PC-9 (cell line): Measurements from ENCODE around the gene CAVIN1.

ENCODE experiments used
- EZH2 ChIP-seq: fragments of 200-600 bp; sonication (generic); IDR thresholded peaks from 2 replicates; pipeline ENCODE4 v1.8.0; 2017; ENCODE audit warnings: antibody characterized with exemption, low read depth
- TF ChIP-seq, protein P1 (sequence below): fragments of 200-600 bp; sonication (generic); conservative IDR thresholded peaks from 2 replicates; pipeline ENCODE4 v1.6.1; 2017; ENCODE audit warnings: mixed run types, antibody characterized with exemption, mild to moderate bottlenecking, moderate library complexity

DNA sequence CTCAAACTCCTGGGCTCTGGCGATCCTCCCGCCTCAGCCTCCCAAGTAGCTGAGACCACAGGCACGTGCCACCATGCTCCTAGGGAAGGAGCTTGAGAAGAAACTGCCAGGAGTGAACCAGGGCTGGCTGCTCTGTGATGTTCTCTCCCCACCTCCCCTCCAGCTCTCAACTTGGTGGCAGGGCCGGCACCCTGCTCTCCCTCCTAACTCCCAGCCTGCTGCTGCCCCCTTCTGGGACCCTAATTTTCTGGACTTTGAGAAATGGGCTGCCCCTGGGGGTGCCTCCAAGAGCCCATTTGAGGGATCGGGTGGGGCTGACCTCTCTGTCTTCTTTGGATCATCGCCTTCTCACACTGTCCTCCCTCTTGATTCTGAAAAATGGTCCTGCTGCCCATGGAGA is 19.9 kb downstream of the CAVIN1 start:
- TF ChIP-seq, protein P1, sequence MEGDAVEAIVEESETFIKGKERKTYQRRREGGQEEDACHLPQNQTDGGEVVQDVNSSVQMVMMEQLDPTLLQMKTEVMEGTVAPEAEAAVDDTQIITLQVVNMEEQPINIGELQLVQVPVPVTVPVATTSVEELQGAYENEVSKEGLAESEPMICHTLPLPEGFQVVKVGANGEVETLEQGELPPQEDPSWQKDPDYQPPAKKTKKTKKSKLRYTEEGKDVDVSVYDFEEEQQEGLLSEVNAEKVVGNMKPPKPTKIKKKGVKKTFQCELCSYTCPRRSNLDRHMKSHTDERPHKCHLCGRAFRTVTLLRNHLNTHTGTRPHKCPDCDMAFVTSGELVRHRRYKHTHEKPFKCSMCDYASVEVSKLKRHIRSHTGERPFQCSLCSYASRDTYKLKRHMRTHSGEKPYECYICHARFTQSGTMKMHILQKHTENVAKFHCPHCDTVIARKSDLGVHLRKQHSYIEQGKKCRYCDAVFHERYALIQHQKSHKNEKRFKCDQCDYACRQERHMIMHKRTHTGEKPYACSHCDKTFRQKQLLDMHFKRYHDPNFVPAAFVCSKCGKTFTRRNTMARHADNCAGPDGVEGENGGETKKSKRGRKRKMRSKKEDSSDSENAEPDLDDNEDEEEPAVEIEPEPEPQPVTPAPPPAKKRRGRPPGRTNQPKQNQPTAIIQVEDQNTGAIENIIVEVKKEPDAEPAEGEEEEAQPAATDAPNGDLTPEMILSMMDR = no peak; the same call in 1 of the 2 replicates
- no peak for TF ChIP-seq EZH2
